CD14-positive monocyte (primary cell): ENCODE results near the gene GRIN1. TPM values are rescaled to one million over a fixed set of nuclear protein-coding genes. Genes with fewer than 3 reads are reported as not detected.

Experiments
- DNase-seq, 3 donors: peaks; one replicate each; pipeline ENCODE4 v3.0.0-alpha.2; 2011 to 2022
- H2AFZ ChIP-seq: 2 replicates; pipeline ENCODE4 v1.6.0; 2012; ENCODE audit warnings: mild to moderate bottlenecking, low read depth, low read length, inconsistent platforms; ENCODE audit not compliant: insufficient read depth, poor library complexity, severe bottlenecking
- H3K27ac ChIP-seq, 2 donors: 1 replicate in 1 of 2; 2 replicates in 1 of 2; pipeline ENCODE4 v1.5.1; 2012 to 2013; ENCODE audit warnings: low read length in 2 of 2, control low read depth in 1 of 2, inconsistent platforms in 1 of 2, low read depth in 1 of 2, mild to moderate bottlenecking in 1 of 2
- H3K27me3 ChIP-seq, 2 donors: one replicate each; pipeline versions ENCODE4 v1.6.0 to v1.6.1; 2011 to 2013; ENCODE audit warnings: low read length in 2 of 2; ENCODE audit not compliant: control insufficient read depth in 2 of 2, insufficient read depth in 2 of 2
- H3K36me3 ChIP-seq, 2 donors: replicated peaks in 1 of 2; 1 replicate in 1 of 2; 2 replicates in 1 of 2; pipeline versions ENCODE4 v1.5.1 to v1.6.1; 2012 to 2013; ENCODE audit warnings: low read length in 2 of 2, control low read depth in 1 of 2, inconsistent platforms in 1 of 2, mild to moderate bottlenecking in 1 of 2; ENCODE audit not compliant: insufficient read depth in 2 of 2, control insufficient read depth in 1 of 2
- H3K4me1 ChIP-seq, 2 donors: 1 replicate in 1 of 2; 2 replicates in 1 of 2; pipeline versions ENCODE4 v1.5.1 to v1.6.1; 2012 to 2013; ENCODE audit warnings: low read length in 2 of 2, control low read depth in 1 of 2, inconsistent platforms in 1 of 2, mild to moderate bottlenecking in 1 of 2, moderate library complexity in 1 of 2; ENCODE audit not compliant: insufficient read depth in 2 of 2, control insufficient read depth in 1 of 2
- H3K4me2 ChIP-seq: replicated peaks from 2 replicates; pipeline ENCODE3; 2012; ENCODE audit warnings: low read length, moderate library complexity, mild to moderate bottlenecking; ENCODE audit not compliant: poor library complexity, severe bottlenecking; ENCODE audit errors: extremely low read depth
- H3K4me3 ChIP-seq, 3 experiments: fragments of 200-600 bp in 1 of 3; sonication (generic) in 1 of 3; replicated peaks in 1 of 3; 1 replicate in 2 of 3; 2 replicates in 1 of 3; pipeline ENCODE4 v1.5.1; 2011 to 2013; ENCODE audit warnings: low read length in 3 of 3, mild to moderate bottlenecking in 3 of 3, control low read depth in 2 of 3, low read depth in 2 of 3, inconsistent platforms in 1 of 3, moderate library complexity in 1 of 3
- H3K79me2 ChIP-seq: 2 replicates; pipeline ENCODE4 v1.6.0; 2012; ENCODE audit warnings: mild to moderate bottlenecking, control low read depth, inconsistent platforms, low read length, moderate library complexity; ENCODE audit not compliant: insufficient read depth
- H3K9ac ChIP-seq: 2 replicates; pipeline ENCODE4 v1.6.0; 2017; ENCODE audit warnings: low read length, mild to moderate bottlenecking; ENCODE audit not compliant: insufficient read depth, poor library complexity, severe bottlenecking
- H3K9me3 ChIP-seq, 2 donors: replicated peaks in 1 of 2; 1 replicate in 1 of 2; 2 replicates in 1 of 2; pipeline versions ENCODE4 v1.5.1 to v1.6.1; 2012 to 2013; ENCODE audit warnings: low read length in 2 of 2, control low read depth in 1 of 2; ENCODE audit not compliant: control insufficient read depth in 1 of 2, insufficient read depth in 1 of 2
- H4K20me1 ChIP-seq: 2 replicates; pipeline ENCODE4 v1.6.0; 2012; ENCODE audit warnings: mild to moderate bottlenecking, low read length, control low read depth, moderate library complexity; ENCODE audit not compliant: insufficient read depth
- H3K27ac Mint-ChIP-seq, 7 donors: one replicate each; pipeline ENCODE4 v1.8.0; 2020; ENCODE audit warnings: mild to moderate bottlenecking in 7 of 7, mixed read lengths in 7 of 7, moderate library complexity in 6 of 7, inconsistent platforms in 2 of 7
- H3K27me3 Mint-ChIP-seq, 3 donors: one replicate each; pipeline ENCODE4 v1.8.0; 2021 to 2022; ENCODE audit warnings: low read depth in 3 of 3, mild to moderate bottlenecking in 3 of 3, mixed read lengths in 3 of 3, moderate library complexity in 3 of 3, inconsistent platforms in 1 of 3
- H3K36me3 Mint-ChIP-seq, 2 donors: one replicate each; pipeline ENCODE4 v1.8.0; 2020; ENCODE audit warnings: mixed read lengths in 2 of 2, inconsistent platforms in 1 of 2, mild to moderate bottlenecking in 1 of 2
- H3K4me1 Mint-ChIP-seq: one replicate; pipeline ENCODE4 v1.8.0; 2020; ENCODE audit warnings: mild to moderate bottlenecking, mixed read lengths
- H3K4me3 Mint-ChIP-seq, 2 donors: one replicate each; pipeline ENCODE4 v1.8.0; 2020; ENCODE audit warnings: mild to moderate bottlenecking in 2 of 2, mixed read lengths in 2 of 2, moderate library complexity in 1 of 2
- H3K9me3 Mint-ChIP-seq, 7 donors: one replicate each; pipeline ENCODE4 v1.8.0; 2020 to 2022; ENCODE audit warnings: mixed read lengths in 7 of 7, mild to moderate bottlenecking in 6 of 7, moderate library complexity in 6 of 7, inconsistent platforms in 2 of 7
- CTCF ChIP-seq: fragments of 200-600 bp; IDR thresholded peaks from one replicate; pipeline ENCODE4 v1.8.0; 2022; ENCODE audit warnings: antibody characterized with exemption, mild to moderate bottlenecking
- WGBS: methylation state at CpG from one replicate; pipeline ENCODE4 v1.1.5; 2013; ENCODE audit warnings: missing lambda C conversion rate; ENCODE audit not compliant: insufficient coverage; 5-methylcytosine and 5-hydroxymethylcytosine counted together
- intact Hi-C, 2 donors: fragments of 100-400 bp; cut with micrococcal nuclease; formaldehyde crosslinking; loops; one replicate each; pipeline versions ENCODE4 v1.15.0 to v1.15.1; 2023
- polyA plus RNA-seq, 3 donors: library from polyadenylated mRNA; depleted of rRNA in 1 of 3; unstranded in 2 of 3; stranded (reverse) in 1 of 3; fragments of 300-500 nt in 2 of 3; fragments of >200 nt in 1 of 3; fragmentation: Illumina TruSeq in 2 of 3; gene quantifications; 1 replicate in 2 of 3; 2 replicates in 1 of 3; pipeline ENCODE4 v1.2.3, GENCODE V29; 2012 to 2021

The GRIN1 gene
- polyA plus RNA-seq, 3 donors = not detected

DNA sequence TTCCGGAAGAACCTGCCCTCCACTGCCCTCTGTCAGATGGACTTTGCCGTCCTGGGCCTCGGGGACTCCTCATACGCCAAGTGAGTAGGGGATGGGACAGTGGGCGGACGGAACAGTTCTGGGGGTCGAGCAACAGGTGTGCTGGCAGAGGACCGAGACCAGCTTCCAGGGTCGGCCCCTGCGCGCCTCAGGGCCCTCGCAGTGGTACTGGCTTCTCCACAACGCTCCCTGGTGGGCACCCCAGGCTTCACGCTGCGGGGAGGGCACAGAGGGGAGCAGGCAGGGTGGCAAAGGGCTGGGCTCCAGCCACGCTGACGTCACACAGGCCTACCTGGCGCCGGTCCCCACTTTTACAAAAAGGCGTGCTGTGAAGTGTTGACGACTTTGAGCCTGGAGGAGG is 73.6 kb downstream of the GRIN1 start:
- TF ChIP-seq CTCF = no peak
- H4K20me1 ChIP-seq = no peaks in the 10 kb centered on the region
- H3K4me2 ChIP-seq = no peak overlapping the region
- Mint-ChIP-seq H3K4me1 (peaks cover under 1% of the 10 kb centered on the region), H3K27me3 (peaks cover 0 to 4% (median 0%) of the 10 kb centered on the region in 3 donors), H3K9me3 (no peaks in the 10 kb centered on the region), H3K27ac (no peak overlapping the region), H3K4me3 (no peak overlapping the region), H3K36me3 (peaks cover 31 to 64% of the 10 kb centered on the region in 2 donors)
- intact Hi-C loops = no loop called here
- no peak overlapping the region for H2AFZ ChIP-seq
- H3K4me1 ChIP-seq = peaks cover 0 to 8% of the 10 kb centered on the region in 2 donors
- 95% methylated on average over 21 of the region's 21 CpGs for WGBS
- no peaks in the 10 kb centered on the region for H3K27me3 ChIP-seq
- no peak for DNase-seq
- no peak overlapping the region for H3K4me3 ChIP-seq
- peaks cover 2% of the 10 kb centered on the region for H3K79me2 ChIP-seq
- peaks cover 34 to 54% of the 10 kb centered on the region in 2 donors for H3K36me3 ChIP-seq
- H3K9ac ChIP-seq = no peak overlapping the region
- H3K9me3 ChIP-seq = no peaks in the 10 kb centered on the region
- H3K27ac ChIP-seq = no peak overlapping the region

- Histone ChIP-seq H4K20me1 (no peaks in the 10 kb centered on the region), H3K4me2 (no peak overlapping the region), H3K9me3 (no peaks in the 10 kb centered on the region), H3K27me3 (no peaks in the 10 kb centered on the region), H3K4me1 (peaks cover 0 to 10% of the 10 kb centered on the region in 2 donors), H3K79me2 (no peaks in the 10 kb centered on the region), H3K27ac (no peak overlapping the region), H3K36me3 (peaks cover 34 to 52% of the 10 kb centered on the region in 2 donors), H2AFZ (no peak overlapping the region), H3K9ac (no peak overlapping the region), H3K4me3 (no peak overlapping the region)
- 93% methylated on average over 49 of the region's 49 CpGs for WGBS
- no peak for DNase-seq
- H3K4me1 Mint-ChIP-seq = peaks cover under 1% of the 10 kb centered on the region
- H3K27ac Mint-ChIP-seq = peak overlapping the region in 1 of 7 donors; percentile 50
- H3K4me3 Mint-ChIP-seq = no peak overlapping the region
- intact Hi-C loops = no loop called here
- H3K27me3 Mint-ChIP-seq = peaks cover 0 to 4% (median 0%) of the 10 kb centered on the region in 3 donors
- peak; percentile 9 for TF ChIP-seq CTCF
- peaks cover 27 to 58% of the 10 kb centered on the region in 2 donors for H3K36me3 Mint-ChIP-seq
- no peaks in the 10 kb centered on the region for H3K9me3 Mint-ChIP-seq
Measured at GRCh38 chr9:137213160-137214060, 74.5 kb downstream of the GRIN1 start.
